HG02763 (cell line): ENCODE results near the gene GLI3.

Experiments used
- ATAC-seq: cut with Tn5 transposase; IDR thresholded peaks from one replicate; pipeline ENCODE4 v1.9.1; 2021; ENCODE audit warnings: mild to moderate bottlenecking, moderate library complexity; ENCODE audit not compliant: unreplicated experiment

Gene GLI3

GRCh38 chr7:42145539-42145938, 91.5 kb downstream of the GLI3 start:
- no peak for ATAC-seq

- no peak for ATAC-seq
These were observed 92.4 kb downstream of the GLI3 start for GRCh38 chr7:42144604-42145003.

GRCh38 chr7:42143711-42144600, 93.1 kb downstream of the GLI3 start:
- ATAC-seq: no peak

- no peak for ATAC-seq
These were observed 94.9 kb downstream of the GLI3 start for GRCh38 chr7:42142089-42142488.

- ATAC-seq: no peak
These were observed 97.3 kb downstream of the GLI3 start for GRCh38 chr7:42139751-42140150.

- ATAC-seq: no peak
These were observed 98.3 kb downstream of the GLI3 start for GRCh38 chr7:42138691-42139090.

- ATAC-seq: no peak
These were observed 99.1 kb downstream of the GLI3 start for GRCh38 chr7:42137941-42138340.

GRCh38 chr7:42137431-42137830, 99.6 kb downstream of the GLI3 start:
- ATAC-seq: no peak

GRCh38 chr7:42135728-42136127, 101.3 kb downstream of the GLI3 start:
- no peak for ATAC-seq

GRCh38 chr7:42134276-42134876, 102.6 kb downstream of the GLI3 start:
- ATAC-seq: no peak

GRCh38 chr7:42133321-42133720, 103.7 kb downstream of the GLI3 start:
- ATAC-seq: no peak

- no peak for ATAC-seq
These were observed 108.3 kb downstream of the GLI3 start for GRCh38 chr7:42128703-42129102.

- no peak for ATAC-seq
These were observed 109.8 kb downstream of the GLI3 start for GRCh38 chr7:42127232-42127622.

- ATAC-seq: no peak
These were observed 110.4 kb downstream of the GLI3 start for GRCh38 chr7:42126475-42127231.

GRCh38 chr7:42125321-42125720, 111.7 kb downstream of the GLI3 start:
- ATAC-seq: no peak

- ATAC-seq: no peak
These were observed 113.3 kb downstream of the GLI3 start for GRCh38 chr7:42123716-42124115.

GRCh38 chr7:42120191-42120590, 116.8 kb downstream of the GLI3 start:
- no peak for ATAC-seq

- no peak for ATAC-seq
These were observed 119.8 kb downstream of the GLI3 start for GRCh38 chr7:42117201-42117600.

- no peak for ATAC-seq
These were observed 121.2 kb downstream of the GLI3 start for GRCh38 chr7:42115795-42116194.

GRCh38 chr7:42110333-42110732, 126.7 kb downstream of the GLI3 start:
- ATAC-seq: no peak

GRCh38 chr7:42108803-42109528, 128.0 kb downstream of the GLI3 start:
- ATAC-seq: no peak
